ENCODE measurements around the gene PSKH1.

PSKH1 gene

GRCh38 chr16:67949645-67950044 lies 56.6 kb downstream of the PSKH1 start:
- Mint-ChIP-seq H3K27me3 (no peaks in the 10 kb centered on the region), H3K27ac (no peak overlapping the region), H3K4me1 (ENCODE audit: low read depth) (no peaks in the 10 kb centered on the region), H3K9me3 (no peaks in the 10 kb centered on the region), H3K4me3 (no peak overlapping the region), H3K36me3 (ENCODE audit: low read depth) (peaks cover 91% of the 10 kb centered on the region)
- intact Hi-C loops (cut with micrococcal nuclease): no loop called here

GRCh38 chr16:67950335-67950843 lies 57.3 kb downstream of the PSKH1 start:
- H3K4me1 Mint-ChIP-seq (ENCODE audit: low read depth): no peaks in the 10 kb centered on the region

GRCh38 chr16:67951485-67951884 lies 58.4 kb downstream of the PSKH1 start:
- Mint-ChIP-seq H3K4me3 (no peak overlapping the region), H3K36me3 (ENCODE audit: low read depth) (peaks cover 84% of the 10 kb centered on the region), H3K27me3 (no peaks in the 10 kb centered on the region), H3K27ac (no peak overlapping the region), H3K9me3 (no peaks in the 10 kb centered on the region), H3K4me1 (ENCODE audit: low read depth) (no peaks in the 10 kb centered on the region)
- intact Hi-C loops (cut with micrococcal nuclease): no loop called here

More at GRCh38 chr16:67950335-67950843, 57.3 kb downstream of the PSKH1 start:
- H3K27me3 Mint-ChIP-seq: no peaks in the 10 kb centered on the region
- intact Hi-C loops (cut with micrococcal nuclease): no loop called here
- no peak overlapping the region for H3K4me3 Mint-ChIP-seq
- H3K27ac Mint-ChIP-seq: no peak overlapping the region
- peaks cover 91% of the 10 kb centered on the region for H3K36me3 Mint-ChIP-seq (ENCODE audit: low read depth)
- H3K9me3 Mint-ChIP-seq: no peaks in the 10 kb centered on the region

- Mint-ChIP-seq H3K9me3 (no peaks in the 10 kb centered on the region), H3K4me3 (no peak overlapping the region), H3K4me1 (ENCODE audit: low read depth) (no peaks in the 10 kb centered on the region), H3K27ac (no peak overlapping the region), H3K27me3 (no peaks in the 10 kb centered on the region), H3K36me3 (ENCODE audit: low read depth) (peaks cover 78% of the 10 kb centered on the region)
- intact Hi-C loops (cut with micrococcal nuclease): no loop called here
Measured at GRCh38 chr16:67953641-67954375, 60.8 kb downstream of the PSKH1 start.

- peaks cover 78% of the 10 kb centered on the region for H3K36me3 Mint-ChIP-seq (ENCODE audit: low read depth)
- H3K9me3 Mint-ChIP-seq: no peaks in the 10 kb centered on the region
- H3K27ac Mint-ChIP-seq: no peak overlapping the region
- intact Hi-C loops (cut with micrococcal nuclease): no loop called here
- no peak overlapping the region for H3K4me3 Mint-ChIP-seq
- no peaks in the 10 kb centered on the region for H3K4me1 Mint-ChIP-seq (ENCODE audit: low read depth)
- H3K27me3 Mint-ChIP-seq: no peaks in the 10 kb centered on the region
Measured at GRCh38 chr16:67954421-67955196, 61.6 kb downstream of the PSKH1 start.

GRCh38 chr16:67957622-67958021 lies 64.6 kb downstream of the PSKH1 start:
- H3K4me1 Mint-ChIP-seq (ENCODE audit: low read depth): no peaks in the 10 kb centered on the region
- H3K9me3 Mint-ChIP-seq: no peaks in the 10 kb centered on the region
- H3K4me3 Mint-ChIP-seq: no peak overlapping the region
- intact Hi-C loops (cut with micrococcal nuclease): no loop called here
- H3K27ac Mint-ChIP-seq: no peak overlapping the region
- peaks cover 79% of the 10 kb centered on the region for H3K36me3 Mint-ChIP-seq (ENCODE audit: low read depth)
- no peaks in the 10 kb centered on the region for H3K27me3 Mint-ChIP-seq

- intact Hi-C loops (cut with micrococcal nuclease): no loop called here
- Mint-ChIP-seq H3K36me3 (ENCODE audit: low read depth) (peaks cover 75% of the 10 kb centered on the region), H3K4me1 (ENCODE audit: low read depth) (no peaks in the 10 kb centered on the region), H3K27me3 (no peaks in the 10 kb centered on the region), H3K4me3 (no peak overlapping the region), H3K27ac (no peak overlapping the region), H3K9me3 (no peaks in the 10 kb centered on the region)
Measured at GRCh38 chr16:67959536-67960329, 66.7 kb downstream of the PSKH1 start.

GRCh38 chr16:67961551-67961957 lies 68.5 kb downstream of the PSKH1 start:
- Mint-ChIP-seq H3K4me1 (ENCODE audit: low read depth) (peaks cover 3% of the 10 kb centered on the region), H3K9me3 (no peaks in the 10 kb centered on the region), H3K27me3 (no peaks in the 10 kb centered on the region), H3K4me3 (no peak overlapping the region), H3K27ac (no peak overlapping the region), H3K36me3 (ENCODE audit: low read depth) (peaks cover 64% of the 10 kb centered on the region)
- intact Hi-C loops (cut with micrococcal nuclease): no loop called here

GRCh38 chr16:67962135-67962534 lies 69.1 kb downstream of the PSKH1 start:
- Mint-ChIP-seq H3K36me3 (ENCODE audit: low read depth) (peaks cover 63% of the 10 kb centered on the region), H3K4me3 (no peak overlapping the region), H3K9me3 (no peaks in the 10 kb centered on the region), H3K27me3 (no peaks in the 10 kb centered on the region), H3K27ac (no peak overlapping the region), H3K4me1 (ENCODE audit: low read depth) (peaks cover 8% of the 10 kb centered on the region)
- intact Hi-C loops (cut with micrococcal nuclease): no loop called here

- H3K4me3 Mint-ChIP-seq: no peak overlapping the region
- H3K27ac Mint-ChIP-seq: no peak overlapping the region
- peaks cover 52% of the 10 kb centered on the region for H3K36me3 Mint-ChIP-seq (ENCODE audit: low read depth)
- intact Hi-C loops (cut with micrococcal nuclease): no loop called here
- no peaks in the 10 kb centered on the region for H3K27me3 Mint-ChIP-seq
- H3K4me1 Mint-ChIP-seq (ENCODE audit: low read depth): peaks cover 17% of the 10 kb centered on the region
- H3K9me3 Mint-ChIP-seq: no peaks in the 10 kb centered on the region
Measured at GRCh38 chr16:67963292-67963661, 70.2 kb downstream of the PSKH1 start.

GRCh38 chr16:67963662-67964321 lies 70.7 kb downstream of the PSKH1 start:
- no peak overlapping the region for H3K4me3 Mint-ChIP-seq
- no peaks in the 10 kb centered on the region for H3K27me3 Mint-ChIP-seq
- no peak overlapping the region for H3K27ac Mint-ChIP-seq
- H3K36me3 Mint-ChIP-seq (ENCODE audit: low read depth): peaks cover 46% of the 10 kb centered on the region
- peaks cover 17% of the 10 kb centered on the region for H3K4me1 Mint-ChIP-seq (ENCODE audit: low read depth)
- no peaks in the 10 kb centered on the region for H3K9me3 Mint-ChIP-seq
- intact Hi-C loops (cut with micrococcal nuclease): no loop called here

GRCh38 chr16:67964477-67965131 lies 71.5 kb downstream of the PSKH1 start:
- peaks cover 24% of the 10 kb centered on the region for H3K4me1 Mint-ChIP-seq (ENCODE audit: low read depth)
- peaks cover under 1% of the 10 kb centered on the region for H3K27me3 Mint-ChIP-seq
- no peak overlapping the region for H3K4me3 Mint-ChIP-seq
- no peak overlapping the region for H3K27ac Mint-ChIP-seq
- H3K36me3 Mint-ChIP-seq (ENCODE audit: low read depth): peaks cover 38% of the 10 kb centered on the region
- no peaks in the 10 kb centered on the region for H3K9me3 Mint-ChIP-seq
- intact Hi-C loops (cut with micrococcal nuclease): no loop called here
